GM10266 (cell line): ENCODE results near the gene BCAN.
A peak's percentile ranks its signal among the peaks of the same experiment; 100 is the strongest.

Experiments
- DNase-seq: peaks from one replicate; pipeline ENCODE4 v3.0.0; 2012; ENCODE audit errors: extremely low spot score
- CTCF ChIP-seq: IDR thresholded peaks from 2 replicates; pipeline ENCODE4 v1.5.1; 2012; ENCODE audit warnings: mild to moderate bottlenecking, low read depth; ENCODE audit not compliant: control insufficient read depth, insufficient read depth; ENCODE audit errors: missing control alignments

BCAN gene

GRCh38 chr1:156642265-156643048, 540 bp downstream of the BCAN start:
- TF ChIP-seq CTCF, result no peak
- DNase-seq, result no peak

GRCh38 chr1:156643049-156643777, 1.3 kb downstream of the BCAN start:
- no peak for DNase-seq
- no peak for TF ChIP-seq CTCF

GRCh38 chr1:156643778-156644092, 1.8 kb downstream of the BCAN start:
- peak; percentile 83 for DNase-seq
- no peak for TF ChIP-seq CTCF

GRCh38 chr1:156644146-156644545, 2.2 kb downstream of the BCAN start:
- no peak for TF ChIP-seq CTCF
- DNase-seq, result no peak

GRCh38 chr1:156644640-156645039, 2.7 kb downstream of the BCAN start:
- no peak for TF ChIP-seq CTCF
- DNase-seq, result no peak

- DNase-seq, result no peak
- no peak for TF ChIP-seq CTCF
These were observed 3.1 kb downstream of the BCAN start for GRCh38 chr1:156645056-156645455.

- no peak for DNase-seq
- no peak for TF ChIP-seq CTCF
These were observed 3.7 kb downstream of the BCAN start for GRCh38 chr1:156645666-156646065.
